SW 1271 (cell line): ENCODE results near the gene EFHC2.
"Not testable (repeated sequence)": the region's sequence is repeated elsewhere in the genome, so short reads cannot be mapped to it uniquely, and the experiment has no call there.

Source experiments
- DNase-seq, 2 experiments: peaks; one replicate each; lab custom pipeline; 2025; lab: John Stamatoyannopoulos, UW

Gene EFHC2

GRCh38 chrX:44291468-44292092, 51.9 kb downstream of the EFHC2 start:
- DNase-seq: no peak

GRCh38 chrX:44290718-44291117, 52.8 kb downstream of the EFHC2 start:
- DNase-seq: no peak

DNA sequence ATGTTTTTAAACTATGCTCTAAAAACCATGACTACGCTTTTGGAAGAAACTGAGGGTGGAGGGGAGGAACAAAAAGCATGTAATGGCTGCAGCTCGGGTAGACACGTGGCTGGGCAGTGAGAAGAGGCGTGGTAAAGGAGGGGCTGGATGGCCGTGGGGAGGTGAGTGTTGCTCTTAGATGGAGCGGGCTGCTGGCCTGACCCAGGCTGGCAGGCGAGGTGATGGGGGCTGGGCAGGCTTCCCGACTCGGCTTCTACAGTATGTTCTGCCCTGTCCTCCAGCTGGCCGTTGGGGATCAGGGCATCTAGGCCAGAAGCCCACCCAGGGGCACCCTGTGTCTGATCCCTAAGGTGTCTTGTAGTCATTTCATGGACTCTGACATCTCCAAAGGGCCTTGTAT, 60.7 kb downstream of the EFHC2 start:
- DNase-seq: no peak

- DNase-seq: no peak
Observed at GRCh38 chrX:44280116-44280515, 63.4 kb downstream of the EFHC2 start.

- no peak for DNase-seq
Observed at GRCh38 chrX:44274096-44274495, 69.4 kb downstream of the EFHC2 start.

GRCh38 chrX:44267861-44268260, 75.6 kb downstream of the EFHC2 start:
- no peak for DNase-seq

GRCh38 chrX:44267116-44267515, 76.4 kb downstream of the EFHC2 start:
- no peak for DNase-seq

DNA sequence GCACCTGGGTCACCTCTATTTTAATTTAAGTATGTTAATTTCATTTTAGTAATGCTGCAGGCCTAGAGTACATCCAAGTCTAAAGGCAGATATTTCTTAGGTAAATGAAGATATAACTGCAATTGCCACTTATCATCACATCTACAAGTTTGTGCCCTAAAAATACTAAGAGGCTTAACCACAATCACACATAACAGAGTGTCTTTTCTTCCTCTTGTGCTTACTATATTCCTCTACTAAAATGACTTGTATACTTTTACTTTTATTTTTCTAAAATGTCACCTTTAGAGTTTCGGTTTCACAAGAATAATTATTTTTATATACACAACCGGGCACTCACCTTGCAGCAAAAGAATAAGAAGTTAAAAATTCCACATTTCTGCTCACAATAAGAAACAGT, 77.9 kb downstream of the EFHC2 start:
- DNase-seq: no peak

- DNase-seq: no peak
Observed at GRCh38 chrX:44264936-44265335, 78.5 kb downstream of the EFHC2 start.

DNA sequence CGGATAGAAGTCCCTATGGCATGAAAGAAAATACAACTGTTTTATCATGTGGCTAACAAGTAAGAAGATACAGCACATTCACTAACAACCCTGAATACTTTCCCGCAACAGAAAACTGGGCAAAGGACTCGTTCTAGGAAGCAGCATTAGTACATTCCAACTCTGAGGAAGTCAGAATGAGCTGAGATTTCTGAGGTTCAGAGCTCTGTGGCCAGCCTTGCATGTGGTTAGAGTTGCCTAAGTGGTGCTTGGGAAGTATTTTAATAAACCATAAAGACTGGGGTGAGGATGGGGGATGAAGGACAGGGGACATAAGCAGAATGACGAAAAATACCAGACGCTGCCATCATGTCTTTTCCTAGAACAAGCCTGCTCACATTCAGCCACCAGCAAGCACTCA, 82.2 kb downstream of the EFHC2 start:
- DNase-seq: no peak

DNA sequence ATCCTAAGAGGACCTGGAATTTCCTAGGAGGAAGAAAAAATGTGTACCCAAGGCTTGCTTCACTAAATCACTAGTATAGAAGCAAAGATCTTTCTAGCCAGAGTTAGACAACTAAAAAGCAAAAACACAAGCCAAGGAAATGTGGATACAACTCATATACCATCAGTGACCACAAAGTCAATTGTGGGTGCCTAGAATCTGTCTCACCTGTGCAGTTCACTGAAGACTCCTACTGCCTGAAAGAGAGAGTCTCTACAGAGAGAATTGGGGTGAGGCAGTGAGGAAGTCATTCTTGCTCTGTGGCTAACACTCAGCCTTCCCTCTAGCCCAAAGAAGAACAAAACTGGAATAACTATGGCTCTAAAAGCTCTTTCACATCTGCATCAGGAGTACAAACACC, 82.9 kb downstream of the EFHC2 start:
- DNase-seq: no peak

- DNase-seq: not testable (repeated sequence)
Observed at GRCh38 chrX:44255742-44256141, 87.7 kb downstream of the EFHC2 start.

GRCh38 chrX:44253575-44253942, 89.9 kb downstream of the EFHC2 start:
- no peak for DNase-seq

GRCh38 chrX:44252688-44253574, 90.5 kb downstream of the EFHC2 start:
- not testable (repeated sequence) for DNase-seq

- no peak for DNase-seq
Observed at GRCh38 chrX:44247468-44247867, 96.0 kb downstream of the EFHC2 start.

- DNase-seq: no peak
Observed at GRCh38 chrX:44246826-44247225, 96.6 kb downstream of the EFHC2 start.

GRCh38 chrX:44245733-44246132, 97.7 kb downstream of the EFHC2 start:
- DNase-seq: no peak

DNA sequence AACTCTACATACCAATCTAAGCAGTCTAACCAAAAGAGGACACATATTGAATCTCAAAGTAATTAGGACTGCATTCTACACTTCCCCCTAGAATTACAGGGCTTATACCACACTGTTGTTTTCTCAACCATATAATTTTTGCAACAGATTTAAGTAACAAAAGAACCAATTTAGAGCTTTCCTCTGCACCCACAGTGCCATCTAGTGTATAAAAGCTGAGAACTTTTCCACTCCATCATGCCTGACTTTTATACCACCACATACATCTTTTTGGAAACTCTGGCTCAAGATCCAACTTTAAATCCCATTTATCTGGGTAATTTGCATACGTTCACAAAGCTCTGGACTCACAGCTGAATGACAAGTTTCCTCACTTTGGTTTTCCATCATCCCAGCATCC, 99.5 kb downstream of the EFHC2 start:
- DNase-seq: peak in 1 of 2 experiments; percentile 5

DNA sequence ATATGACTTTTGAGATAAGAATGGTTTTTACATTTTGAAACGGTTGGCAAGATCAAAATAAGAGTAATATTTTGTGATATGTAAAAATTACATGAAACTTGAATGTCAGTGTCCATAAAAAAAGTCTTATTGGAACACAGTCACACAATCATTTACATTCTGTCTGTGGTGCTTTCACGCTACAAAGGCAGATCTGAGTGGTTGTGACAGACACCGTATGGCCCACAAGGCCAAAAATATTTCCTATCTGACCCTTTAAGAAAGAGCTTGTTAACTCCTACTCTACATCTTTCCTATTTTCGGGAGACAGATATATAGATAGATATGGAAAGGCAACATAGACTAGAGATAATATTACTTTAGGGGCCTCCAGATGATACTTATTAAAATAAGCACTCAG, 101.9 kb downstream of the EFHC2 start:
- DNase-seq: no peak

- no peak for DNase-seq
Observed at GRCh38 chrX:44240036-44240435, 103.4 kb downstream of the EFHC2 start.

GRCh38 chrX:44239036-44239435, 104.4 kb downstream of the EFHC2 start:
- DNase-seq: no peak

GRCh38 chrX:44235534-44235933, 107.9 kb downstream of the EFHC2 start:
- no peak for DNase-seq

- no peak for DNase-seq
Observed at GRCh38 chrX:44234541-44234940, 108.9 kb downstream of the EFHC2 start.

- DNase-seq: no peak
Observed at GRCh38 chrX:44234116-44234515, 109.4 kb downstream of the EFHC2 start.
